ENCODE measurements around the gene CACNA2D3. TPM values are rescaled to one million over a fixed set of nuclear protein-coding genes. Genes with fewer than 3 reads are reported as not detected.

Gene CACNA2D3
- total and polyA plus RNA-seq, 2 experiments from 2014 or later, result 1.1 to 2.5 TPM

DNA sequence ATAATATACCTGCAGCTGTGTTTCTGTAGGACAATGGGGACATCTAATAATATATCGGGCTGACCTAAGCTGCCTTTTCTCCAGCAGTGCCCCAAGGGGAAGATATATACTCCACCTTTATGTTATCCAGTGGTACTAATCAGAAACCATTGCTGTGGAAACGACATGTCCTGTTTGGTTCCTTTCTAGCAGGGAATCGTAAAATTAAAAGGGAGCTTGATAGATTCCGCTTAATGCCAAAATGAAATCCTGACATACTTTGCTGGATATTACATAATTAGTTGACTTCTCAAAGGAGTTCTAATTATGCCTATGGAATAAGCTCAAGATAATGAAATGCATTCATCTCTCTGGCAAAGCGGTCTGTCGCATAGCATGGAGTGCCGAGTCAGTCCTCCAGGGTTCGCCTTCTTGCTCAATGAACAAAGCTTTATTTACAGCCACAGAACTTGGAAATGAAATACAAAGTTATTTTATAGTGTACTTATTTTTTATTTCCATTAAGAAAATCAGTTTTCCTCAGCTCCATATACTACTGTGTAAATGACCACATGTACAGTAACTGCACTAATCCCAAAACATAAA lies 542.8 kb downstream of the CACNA2D3 start:
- TF ChIP-seq, protein P1, sequence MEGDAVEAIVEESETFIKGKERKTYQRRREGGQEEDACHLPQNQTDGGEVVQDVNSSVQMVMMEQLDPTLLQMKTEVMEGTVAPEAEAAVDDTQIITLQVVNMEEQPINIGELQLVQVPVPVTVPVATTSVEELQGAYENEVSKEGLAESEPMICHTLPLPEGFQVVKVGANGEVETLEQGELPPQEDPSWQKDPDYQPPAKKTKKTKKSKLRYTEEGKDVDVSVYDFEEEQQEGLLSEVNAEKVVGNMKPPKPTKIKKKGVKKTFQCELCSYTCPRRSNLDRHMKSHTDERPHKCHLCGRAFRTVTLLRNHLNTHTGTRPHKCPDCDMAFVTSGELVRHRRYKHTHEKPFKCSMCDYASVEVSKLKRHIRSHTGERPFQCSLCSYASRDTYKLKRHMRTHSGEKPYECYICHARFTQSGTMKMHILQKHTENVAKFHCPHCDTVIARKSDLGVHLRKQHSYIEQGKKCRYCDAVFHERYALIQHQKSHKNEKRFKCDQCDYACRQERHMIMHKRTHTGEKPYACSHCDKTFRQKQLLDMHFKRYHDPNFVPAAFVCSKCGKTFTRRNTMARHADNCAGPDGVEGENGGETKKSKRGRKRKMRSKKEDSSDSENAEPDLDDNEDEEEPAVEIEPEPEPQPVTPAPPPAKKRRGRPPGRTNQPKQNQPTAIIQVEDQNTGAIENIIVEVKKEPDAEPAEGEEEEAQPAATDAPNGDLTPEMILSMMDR (IDR thresholded peaks at IDR 0.05; ENCODE audit: poor library complexity), result no peak
- TF ChIP-seq EZH2 (IDR thresholded peaks at IDR 0.05; ENCODE audit: borderline replicate concordance), result no peak
- no peak for TF ChIP-seq EZH2phosphoT487 (IDR thresholded peaks at IDR 0.05; ENCODE audit: low read depth, severe bottlenecking, unreplicated experiment)
- H3K4me2 ChIP-seq, result no peak overlapping the region
- no peaks in the 10 kb centered on the region for H3K9me3 ChIP-seq (ENCODE audit: low read depth)
- no peak overlapping the region for H3K27ac ChIP-seq
- H3K27me3 ChIP-seq, result no peaks in the 10 kb centered on the region
- H3K4me3 ChIP-seq, result no peak overlapping the region
- H4K20me1 ChIP-seq (ENCODE audit: insufficient read depth, poor library complexity, severe bottlenecking), result no peaks in the 10 kb centered on the region
- H3K9me2 ChIP-seq (replicated peaks; ENCODE audit: insufficient read depth), result no peaks in the 10 kb centered on the region
- DNase-seq (ENCODE audit: low spot score), result no peak
- WGBS (ENCODE audit: low lambda C conversion rate, missing lambda C conversion rate), result 93% methylated on average over 8 of the region's 8 CpGs
- no peak overlapping the region for H2AFZ ChIP-seq
- no peaks in the 10 kb centered on the region for H3K36me3 ChIP-seq (replicated peaks; ENCODE audit: insufficient read depth, low read depth)
- no peaks in the 10 kb centered on the region for H3K79me2 ChIP-seq
- peaks cover 11% of the 10 kb centered on the region for H3K4me1 ChIP-seq (ENCODE audit: insufficient read depth)

DNA sequence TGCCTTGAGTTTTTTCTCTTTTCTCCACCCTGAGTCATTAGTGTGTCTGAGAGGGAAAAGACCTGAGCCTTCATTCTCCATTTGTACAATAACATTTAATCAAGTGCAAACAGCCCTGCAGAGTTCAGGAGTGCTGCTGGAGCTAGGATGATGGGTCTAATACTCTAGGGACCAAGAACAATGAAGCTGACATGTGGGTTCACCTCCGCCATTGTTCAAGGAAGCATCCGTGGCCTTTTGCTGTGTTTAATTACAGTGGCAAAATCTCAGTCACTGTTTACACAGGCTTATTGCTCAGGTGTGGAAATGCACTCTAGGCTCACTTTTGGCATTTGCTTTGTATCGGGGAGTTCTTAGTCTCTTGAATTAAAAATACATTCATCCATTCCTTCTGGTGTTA lies 545.9 kb downstream of the CACNA2D3 start:
- no peak for DNase-seq (ENCODE audit: low spot score)
- H3K27me3 ChIP-seq, result no peaks in the 10 kb centered on the region
- peaks cover 3% of the 10 kb centered on the region for H3K4me1 ChIP-seq (ENCODE audit: insufficient read depth)
- no peaks in the 10 kb centered on the region for H3K79me2 ChIP-seq
- no peaks in the 10 kb centered on the region for H4K20me1 ChIP-seq (ENCODE audit: insufficient read depth, poor library complexity, severe bottlenecking)
- WGBS (ENCODE audit: low lambda C conversion rate, missing lambda C conversion rate), result 72% methylated on average over 3 of the region's 3 CpGs
- H3K4me3 ChIP-seq, result no peak overlapping the region
- no peak overlapping the region for H2AFZ ChIP-seq
- no peaks in the 10 kb centered on the region for H3K9me3 ChIP-seq (ENCODE audit: low read depth)
- H3K36me3 ChIP-seq (replicated peaks; ENCODE audit: insufficient read depth, low read depth), result no peaks in the 10 kb centered on the region
- TF ChIP-seq EZH2 (IDR thresholded peaks at IDR 0.05; ENCODE audit: borderline replicate concordance) (no peak), EZH2phosphoT487 (IDR thresholded peaks at IDR 0.05; ENCODE audit: low read depth, severe bottlenecking, unreplicated experiment) (no peak)
- TF ChIP-seq, protein P1 (IDR thresholded peaks at IDR 0.05; ENCODE audit: poor library complexity), result no peak
- no peak overlapping the region for H3K4me2 ChIP-seq
- no peak overlapping the region for H3K27ac ChIP-seq
- H3K9me2 ChIP-seq (replicated peaks; ENCODE audit: insufficient read depth), result no peaks in the 10 kb centered on the region

DNA sequence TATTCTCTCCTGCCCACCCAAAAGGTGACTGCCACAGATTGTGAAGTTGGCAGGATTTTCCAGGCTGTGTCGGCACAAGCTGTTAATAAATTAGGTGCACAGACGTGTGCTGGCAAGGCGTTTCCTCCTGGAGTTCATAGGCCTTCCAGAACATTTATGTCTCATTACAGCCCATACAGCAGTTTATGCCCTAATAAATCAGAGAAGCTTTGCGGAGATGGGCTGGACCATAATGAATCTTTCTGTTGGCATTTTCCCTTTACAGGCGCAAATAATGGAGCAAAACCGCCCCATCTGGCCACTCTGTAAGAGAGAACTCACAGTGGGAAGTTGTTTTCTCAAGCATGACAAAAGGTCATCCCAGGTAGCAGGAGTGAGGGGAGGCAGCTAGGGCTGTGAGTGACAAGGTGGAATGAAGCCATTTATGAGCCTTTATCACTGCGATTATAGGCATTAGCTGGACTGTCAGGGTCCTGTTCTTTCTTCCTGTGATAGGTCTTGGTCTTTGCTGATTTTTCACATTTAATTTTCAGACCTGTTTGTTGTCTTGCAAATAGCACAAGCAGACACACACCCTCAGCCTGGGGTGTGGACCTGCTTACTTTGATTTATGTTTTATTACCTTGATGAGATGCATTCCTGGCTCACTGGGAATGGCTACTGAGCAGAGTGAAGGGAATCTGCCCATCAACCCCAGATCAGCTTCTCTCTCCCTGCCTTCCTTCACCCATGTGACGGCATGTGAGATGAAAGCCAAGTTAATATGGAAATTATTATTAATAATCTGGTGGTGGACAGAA lies 548.0 kb downstream of the CACNA2D3 start:
- H3K27me3 ChIP-seq, result no peaks in the 10 kb centered on the region
- H3K4me1 ChIP-seq (ENCODE audit: insufficient read depth), result peaks cover 3% of the 10 kb centered on the region
- H3K27ac ChIP-seq, result no peak overlapping the region
- H3K9me3 ChIP-seq (ENCODE audit: low read depth), result no peaks in the 10 kb centered on the region
- H3K36me3 ChIP-seq (replicated peaks; ENCODE audit: insufficient read depth, low read depth), result no peaks in the 10 kb centered on the region
- TF ChIP-seq EZH2phosphoT487 (IDR thresholded peaks at IDR 0.05; ENCODE audit: low read depth, severe bottlenecking, unreplicated experiment), result no peak
- no peak overlapping the region for H2AFZ ChIP-seq
- DNase-seq (ENCODE audit: low spot score), result no peak
- H4K20me1 ChIP-seq (ENCODE audit: insufficient read depth, poor library complexity, severe bottlenecking), result no peaks in the 10 kb centered on the region
- no peak overlapping the region for H3K4me3 ChIP-seq
- 60% methylated on average over 8 of the region's 8 CpGs for WGBS (ENCODE audit: low lambda C conversion rate, missing lambda C conversion rate)
- H3K9me2 ChIP-seq (replicated peaks; ENCODE audit: insufficient read depth), result no peaks in the 10 kb centered on the region
- no peak overlapping the region for H3K4me2 ChIP-seq
- H3K79me2 ChIP-seq, result no peaks in the 10 kb centered on the region

DNA sequence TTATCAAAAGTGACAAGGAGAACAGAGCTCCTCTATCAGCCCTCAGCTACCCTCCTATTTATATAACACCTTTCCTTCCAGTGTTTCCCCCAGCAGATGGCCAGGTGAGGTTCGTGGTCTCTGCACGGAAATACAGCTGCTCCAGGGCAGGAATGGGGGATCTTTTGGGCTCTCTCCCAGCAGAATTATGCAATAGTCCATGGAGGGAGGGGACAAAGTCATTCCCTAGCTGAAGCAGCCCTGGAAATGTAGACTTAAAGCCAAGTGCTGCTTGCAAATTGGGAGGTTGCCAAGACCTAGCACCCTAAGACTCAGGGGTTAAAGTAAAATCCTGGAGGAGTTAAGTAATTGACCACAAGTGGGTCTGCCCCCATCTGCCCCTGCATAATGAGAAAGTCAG lies 549.2 kb downstream of the CACNA2D3 start:
- DNase-seq (ENCODE audit: low spot score), result no peak
- H3K27ac ChIP-seq, result no peak overlapping the region
- 51% methylated on average over 2 of the region's 2 CpGs for WGBS (ENCODE audit: low lambda C conversion rate, missing lambda C conversion rate)
- H3K36me3 ChIP-seq (replicated peaks; ENCODE audit: insufficient read depth, low read depth), result no peaks in the 10 kb centered on the region
- H4K20me1 ChIP-seq (ENCODE audit: insufficient read depth, poor library complexity, severe bottlenecking), result no peaks in the 10 kb centered on the region
- H2AFZ ChIP-seq, result no peak overlapping the region
- no peaks in the 10 kb centered on the region for H3K9me3 ChIP-seq (ENCODE audit: low read depth)
- H3K9me2 ChIP-seq (replicated peaks; ENCODE audit: insufficient read depth), result no peaks in the 10 kb centered on the region
- H3K4me3 ChIP-seq, result no peak overlapping the region
- H3K79me2 ChIP-seq, result no peaks in the 10 kb centered on the region
- H3K27me3 ChIP-seq, result no peaks in the 10 kb centered on the region
- no peak for TF ChIP-seq EZH2 (IDR thresholded peaks at IDR 0.05; ENCODE audit: borderline replicate concordance)
- no peak for TF ChIP-seq EZH2phosphoT487 (IDR thresholded peaks at IDR 0.05; ENCODE audit: low read depth, severe bottlenecking, unreplicated experiment)
- TF ChIP-seq, protein P1 (IDR thresholded peaks at IDR 0.05; ENCODE audit: poor library complexity), result no peak
- H3K4me1 ChIP-seq (ENCODE audit: insufficient read depth), result peaks cover 3% of the 10 kb centered on the region
- H3K4me2 ChIP-seq, result no peak overlapping the region

Data from hepatocyte (in vitro differentiated cells).